Hepatic stellate cell (primary cell): ENCODE data around the gene ATL3.
"Not testable (repeated sequence)": the region's sequence is repeated elsewhere in the genome, so short reads cannot be mapped to it uniquely, and the experiment has no call there.

Source experiments
- DNase-seq: peaks from one replicate; pipeline ENCODE4 v3.0.0; 2011; ENCODE audit warnings: low spot score

The ATL3 gene

GRCh38 chr11:63586451-63587166 is 84.6 kb downstream of the ATL3 start:
- DNase-seq, result no peak

- no peak for DNase-seq
Observed at GRCh38 chr11:63583357-63583677, 87.9 kb downstream of the ATL3 start.

GRCh38 chr11:63581224-63581623 is 90.0 kb downstream of the ATL3 start:
- not testable (repeated sequence) for DNase-seq

- DNase-seq, result not testable (repeated sequence)
Observed at GRCh38 chr11:63578882-63579281, 92.3 kb downstream of the ATL3 start.

GRCh38 chr11:63574856-63575602 is 96.1 kb downstream of the ATL3 start:
- no peak for DNase-seq
